NCI-H187 treated with DMSO at 0.1 percent for 48 hours (cell line): Measurements from ENCODE around the gene ANTKMT.
"Not testable (repeated sequence)": the region's sequence is repeated elsewhere in the genome, so short reads cannot be mapped to it uniquely, and the experiment has no call there.

Experiments used
- DNase-seq: peaks from one replicate; lab custom pipeline; 2025; lab: John Stamatoyannopoulos, UW

Gene ANTKMT

DNA sequence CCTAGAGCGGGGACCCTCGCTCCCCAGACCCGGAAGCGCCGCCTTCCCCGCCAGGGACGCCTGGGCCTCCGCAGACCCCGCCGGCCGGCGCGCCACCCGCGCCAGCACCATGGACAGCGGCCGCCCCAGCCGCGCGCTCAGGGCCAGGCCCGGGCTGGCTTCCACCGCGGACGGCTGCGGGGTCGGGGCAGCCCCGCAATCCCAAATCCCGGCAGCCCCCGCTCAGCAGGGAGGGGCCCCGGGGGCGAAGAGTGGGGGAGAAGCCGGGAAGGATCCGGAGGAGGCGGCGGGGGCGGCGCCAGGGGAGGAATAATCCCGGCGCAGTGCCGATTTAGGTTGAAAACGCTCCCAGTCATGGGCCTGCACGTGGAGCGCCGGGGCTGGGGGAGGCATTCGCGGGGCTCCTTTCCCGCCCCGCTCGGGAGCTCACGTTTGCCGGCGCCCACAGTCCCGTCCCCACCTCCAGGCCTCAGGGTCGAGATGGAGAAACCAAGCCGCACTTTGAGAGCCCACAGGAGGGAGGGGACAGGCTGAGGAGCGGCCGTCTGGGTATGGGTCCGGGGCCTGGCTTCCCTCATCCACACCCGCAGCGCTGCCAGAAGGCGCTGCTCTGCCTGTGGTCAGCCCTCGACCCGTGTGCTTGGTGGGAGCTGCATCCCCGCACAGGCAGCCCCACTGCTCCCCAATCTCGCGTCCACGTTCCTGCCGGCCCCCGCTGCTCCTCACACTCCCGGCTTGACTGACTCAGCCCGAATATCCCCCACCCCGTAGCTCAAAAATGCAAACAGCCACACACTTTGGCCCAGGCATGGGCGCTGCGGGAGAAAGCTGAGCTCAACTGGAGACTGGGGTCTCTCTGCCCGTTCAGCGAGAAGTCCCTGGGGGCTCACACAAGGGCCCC, 20.0 kb upstream of the ANTKMT start:
- DNase-seq, result no peak

DNA sequence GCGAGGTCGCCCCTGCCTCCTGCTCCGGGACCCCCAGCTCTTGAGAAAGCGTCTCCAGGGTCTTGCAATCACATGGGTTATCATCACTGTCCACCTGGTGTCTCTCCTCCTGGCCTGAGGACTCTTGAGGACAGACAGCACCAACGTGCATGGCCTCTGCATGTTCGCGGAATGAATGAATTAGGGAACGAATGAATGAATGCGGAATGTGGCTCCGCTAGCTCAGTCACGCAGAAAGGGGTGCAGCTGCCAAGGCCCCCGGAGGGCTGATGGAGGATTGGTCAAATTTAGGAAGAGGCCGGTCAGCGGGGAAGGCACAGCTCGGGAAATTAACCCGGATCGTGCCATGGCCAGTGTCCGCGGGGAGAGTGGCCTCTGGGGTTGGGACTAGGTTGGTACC, 18.6 kb upstream of the ANTKMT start:
- no peak for DNase-seq

DNA sequence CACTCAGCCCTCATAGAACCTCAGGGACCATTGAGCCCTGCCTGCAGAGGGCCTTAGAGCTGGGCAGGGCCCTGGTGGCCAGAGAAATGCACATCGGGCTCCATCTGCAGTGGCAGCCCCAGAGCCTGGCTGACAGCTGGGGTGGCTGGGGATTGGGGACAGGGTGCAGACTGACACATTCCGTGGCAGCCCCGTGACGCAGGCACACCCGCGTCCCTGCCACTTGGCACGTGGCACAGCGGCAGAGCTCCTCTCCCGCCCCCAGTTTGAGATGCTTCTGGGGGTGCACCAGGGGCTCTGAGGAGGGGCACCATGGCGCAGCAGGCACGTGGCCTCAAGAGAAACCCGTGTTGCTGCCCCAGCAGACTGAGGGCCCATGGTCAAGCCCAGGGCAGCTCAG, 17.5 kb upstream of the ANTKMT start:
- no peak for DNase-seq

DNA sequence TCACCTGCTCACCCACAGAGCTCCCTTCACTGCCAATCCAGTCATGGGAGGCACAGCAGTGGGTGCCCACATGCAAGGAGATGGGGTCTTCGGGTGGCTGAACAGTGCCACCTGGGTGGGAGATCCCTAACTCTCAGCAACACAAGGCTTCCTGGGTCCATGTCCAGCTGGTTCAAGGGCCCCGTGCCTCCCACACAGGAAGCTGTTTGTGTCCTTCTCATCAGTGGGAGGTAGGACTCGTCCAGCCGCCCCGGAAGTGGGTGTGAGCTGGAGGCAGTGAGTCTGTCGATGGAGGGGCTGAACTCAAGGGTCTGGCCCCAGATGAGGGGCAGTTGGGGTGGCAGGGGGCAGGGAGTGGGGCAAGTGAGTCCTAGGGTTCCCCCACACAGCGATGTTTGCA, 16.9 kb upstream of the ANTKMT start:
- DNase-seq, result no peak

DNA sequence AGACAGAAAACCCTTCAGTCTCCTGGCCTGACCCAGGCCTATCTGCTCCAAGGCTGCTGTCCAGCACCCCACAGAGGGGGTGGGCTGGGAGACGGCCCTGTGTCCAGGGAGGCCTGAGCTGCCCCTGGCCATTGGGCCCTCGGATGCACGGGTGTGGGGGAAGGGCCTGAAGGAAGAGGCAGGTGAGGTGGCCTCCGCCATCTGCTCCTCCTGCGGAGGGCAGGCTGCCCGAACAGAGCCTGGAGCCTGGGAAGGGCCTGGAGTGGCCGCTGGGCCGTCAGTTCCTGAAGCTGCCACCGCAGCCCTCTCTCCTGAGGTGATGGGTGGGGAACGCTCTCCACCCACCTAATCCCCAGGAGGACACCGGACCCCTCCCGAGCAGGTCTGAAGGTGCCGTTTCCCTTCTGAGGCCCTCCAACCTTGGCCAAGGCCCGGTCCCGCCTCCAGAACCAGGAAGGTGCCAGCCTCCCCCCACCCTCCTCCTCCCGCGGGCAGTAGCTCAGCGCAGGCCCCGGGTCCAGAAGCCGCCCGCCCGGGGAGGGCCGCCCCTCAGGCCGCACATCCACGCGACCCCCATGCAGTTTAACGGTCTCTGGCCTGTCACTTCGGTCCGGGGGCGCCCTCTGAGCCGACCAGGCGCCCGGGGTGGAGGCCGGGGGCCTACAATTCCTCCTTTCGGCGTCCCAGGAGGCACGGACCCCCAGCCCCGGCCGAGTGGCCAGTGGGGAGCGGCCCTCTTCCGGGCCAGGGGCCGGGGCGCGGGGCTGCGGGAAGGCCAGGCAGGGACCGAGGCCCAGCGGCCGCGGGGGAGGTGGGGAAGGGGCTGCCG, 16.2 kb upstream of the ANTKMT start:
- no peak for DNase-seq

DNA sequence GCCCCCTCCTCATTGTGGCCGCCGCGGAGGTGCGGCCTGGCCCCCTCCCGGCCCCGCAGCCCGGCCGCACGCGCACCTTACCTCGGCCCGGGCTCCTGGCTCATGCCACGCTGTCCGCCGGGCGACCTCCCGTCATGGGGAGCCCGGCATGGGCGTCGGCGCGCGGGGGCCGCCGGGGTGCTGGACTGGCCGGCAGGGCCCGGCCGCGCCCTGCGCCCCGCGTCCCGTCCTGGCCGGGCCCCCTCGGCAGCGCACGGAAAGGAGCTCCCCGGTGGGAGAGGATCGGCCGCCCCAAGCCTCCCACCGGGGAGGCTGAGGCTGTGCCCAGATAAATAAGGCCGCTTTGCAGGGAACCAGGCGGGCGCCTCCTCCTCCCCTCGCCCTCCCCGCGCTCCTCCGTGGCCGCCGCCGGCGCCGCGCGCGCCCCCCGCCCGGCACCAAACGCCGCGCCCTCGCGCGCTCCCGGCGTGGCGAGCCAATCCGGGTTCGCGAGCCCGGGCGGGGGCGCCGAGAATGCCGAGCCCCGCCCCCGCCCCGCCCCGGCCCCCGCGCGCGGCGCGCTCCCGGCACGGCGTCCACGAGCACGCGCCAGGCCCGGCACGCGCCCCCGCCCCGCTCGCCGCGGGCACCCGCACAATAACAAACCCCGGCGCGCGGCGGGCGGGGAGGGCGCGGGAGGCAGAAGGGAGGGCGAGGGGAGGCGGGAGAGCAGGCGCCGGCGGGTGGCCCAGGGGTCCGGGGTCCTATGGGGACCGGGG, 15.3 kb upstream of the ANTKMT start, which contains the start of gene FBXL16:
TSS of gene FBXL16 (minus strand) at position 371 of the 758 bp plus-strand sequence. CDS start 8,396 bp downstream, outside the sequence.
- DNase-seq, result no peak

DNA sequence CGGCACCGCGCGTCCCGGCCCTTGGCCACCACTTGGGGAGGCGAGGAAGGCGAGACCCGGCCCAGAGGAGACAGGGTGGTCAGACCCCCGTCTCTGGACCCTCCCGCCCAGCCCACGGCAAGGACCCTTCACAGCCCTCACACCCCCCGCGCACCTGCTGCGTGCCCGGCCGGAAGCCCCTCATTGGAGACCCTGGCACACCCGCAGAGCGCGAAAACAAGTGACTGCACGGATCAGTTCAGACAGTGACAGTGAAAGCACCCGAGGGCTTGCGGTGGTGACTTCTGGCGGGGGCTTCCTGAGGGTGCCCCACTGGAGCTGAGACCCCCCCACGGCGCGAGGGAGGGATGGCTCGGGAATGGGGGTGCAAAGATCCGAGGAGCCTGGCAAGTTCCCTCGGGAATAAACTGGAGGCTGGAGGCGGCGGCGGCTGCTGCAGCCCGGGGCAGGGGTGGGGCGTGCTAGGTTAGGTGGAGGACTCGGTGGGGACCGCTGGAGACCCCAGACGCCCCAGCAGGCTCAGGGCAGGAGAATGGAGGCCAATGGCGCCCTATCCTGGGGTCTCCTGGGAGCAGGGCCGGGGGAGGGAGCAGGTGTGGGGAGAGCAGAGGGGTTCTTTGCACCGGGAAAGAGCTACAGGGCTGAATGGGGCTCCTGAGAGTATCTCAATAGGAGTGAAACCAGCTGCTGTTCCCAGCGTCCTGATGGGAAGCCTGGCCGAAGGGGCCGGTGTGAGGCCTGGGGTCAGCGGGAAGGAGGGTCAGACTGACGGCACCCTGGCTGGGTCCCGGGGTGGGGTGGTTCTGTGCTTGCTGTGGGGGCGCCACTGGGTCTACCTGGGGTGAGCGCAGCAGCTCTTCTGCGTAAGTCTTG, 14.5 kb upstream of the ANTKMT start:
- DNase-seq, result no peak

DNA sequence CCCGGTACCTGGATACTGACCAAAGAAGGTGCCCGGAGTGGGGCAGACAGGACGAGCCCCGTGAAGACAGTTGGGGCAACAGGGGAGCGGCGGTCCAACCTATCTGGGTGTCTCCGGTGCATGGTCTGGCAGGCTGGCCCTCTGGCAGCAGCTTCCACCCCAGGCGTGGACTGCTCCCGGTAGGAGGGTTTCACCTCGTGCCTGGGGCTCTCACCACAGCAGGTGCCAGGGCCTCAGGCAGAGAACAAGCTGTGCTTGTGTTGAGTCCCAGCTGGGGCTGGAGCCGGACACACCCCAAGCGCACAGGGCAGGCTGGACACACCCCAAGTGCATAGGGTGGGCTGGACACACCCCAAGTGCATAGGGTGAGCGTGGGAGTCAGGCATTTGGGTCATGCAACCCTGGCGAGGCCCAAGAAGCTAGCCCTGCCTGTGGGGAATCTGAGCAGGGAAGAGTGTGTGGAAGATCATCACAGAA, 13.8 kb upstream of the ANTKMT start:
- no peak for DNase-seq

DNA sequence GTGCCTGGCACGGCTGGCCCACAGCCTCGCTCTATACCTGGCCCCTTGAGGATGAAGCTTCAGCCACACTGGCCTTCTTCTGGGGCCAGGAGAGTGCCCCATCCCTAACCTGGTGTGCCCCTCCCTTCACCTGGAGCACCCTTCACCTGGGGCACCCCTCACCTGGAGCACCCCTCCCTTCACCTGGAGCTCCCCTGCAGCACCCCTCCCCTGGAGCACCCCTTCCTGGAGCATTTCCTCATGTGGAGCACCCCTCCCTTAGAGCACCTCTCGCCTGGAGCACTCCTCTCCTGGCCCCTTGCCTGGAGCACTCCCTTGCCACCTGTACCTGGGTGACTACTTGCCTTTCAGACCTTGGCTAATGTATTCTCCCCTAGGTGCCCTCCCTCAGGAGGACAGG, 12.9 kb upstream of the ANTKMT start:
- DNase-seq, result no peak

DNA sequence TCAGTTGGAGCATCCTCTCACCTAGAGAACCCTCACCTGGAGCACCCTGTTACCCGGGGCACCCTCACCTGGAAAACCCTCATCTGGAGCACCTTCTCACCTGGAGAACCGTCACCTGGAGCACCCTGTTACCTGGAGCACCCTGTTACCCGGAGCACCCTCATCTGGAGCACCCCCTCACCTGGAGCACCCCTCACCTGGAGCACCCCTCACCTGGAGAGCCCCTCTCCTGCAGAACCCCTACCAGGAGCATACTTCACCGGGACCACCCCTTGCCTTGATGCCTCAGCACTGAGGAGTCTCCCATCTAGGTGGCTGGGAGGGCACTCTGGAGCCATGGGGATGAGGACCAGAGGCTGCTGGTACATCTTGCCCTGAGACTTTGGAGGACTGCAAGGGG, 12.0 kb upstream of the ANTKMT start:
- no peak for DNase-seq

DNA sequence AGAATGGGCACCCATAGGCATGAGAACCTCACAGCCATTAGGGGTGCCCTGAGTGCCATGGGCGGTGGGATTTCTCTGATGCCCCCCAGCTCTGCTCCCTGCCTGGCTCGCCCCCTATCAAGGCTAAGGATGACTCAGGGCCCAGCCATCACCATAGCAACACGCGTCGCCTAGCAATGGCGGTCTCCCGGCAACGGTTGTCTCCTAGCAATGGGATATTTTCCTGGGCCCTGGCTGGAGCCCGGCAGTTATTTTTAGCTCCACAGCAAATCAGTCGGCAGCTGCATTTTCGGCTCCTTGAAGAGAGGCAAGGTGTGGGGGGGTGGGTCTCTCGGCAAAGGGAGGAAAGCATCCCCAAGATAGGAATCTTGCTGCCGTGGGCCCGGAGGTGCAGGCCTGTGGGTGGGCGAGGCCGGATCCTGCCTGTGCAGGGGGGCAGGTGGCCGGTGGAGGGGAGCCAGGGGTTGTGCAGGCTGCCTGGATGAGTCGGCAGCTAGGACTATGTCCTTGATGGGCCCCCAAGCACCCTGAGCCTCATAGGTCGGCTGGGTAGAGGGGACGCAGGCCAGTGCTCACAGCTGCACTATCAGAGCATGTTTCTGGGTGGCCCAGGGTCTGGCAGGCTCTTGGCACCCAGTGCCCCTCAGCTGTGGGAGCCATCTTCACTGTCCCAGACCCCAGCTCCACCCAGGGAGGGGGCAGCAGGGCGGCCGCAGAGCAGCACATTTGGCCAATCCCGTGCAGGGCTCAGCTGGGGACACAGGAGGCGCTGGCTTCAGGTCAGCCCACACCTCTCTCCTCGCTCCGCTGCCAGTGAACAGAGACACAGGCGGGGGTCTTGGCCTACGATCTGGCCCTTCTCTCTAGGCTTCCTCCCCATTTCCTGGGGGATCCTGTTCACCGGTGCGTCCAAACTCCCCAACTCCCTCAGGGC, 11.1 kb upstream of the ANTKMT start:
- peak; percentile 91 for DNase-seq

DNA sequence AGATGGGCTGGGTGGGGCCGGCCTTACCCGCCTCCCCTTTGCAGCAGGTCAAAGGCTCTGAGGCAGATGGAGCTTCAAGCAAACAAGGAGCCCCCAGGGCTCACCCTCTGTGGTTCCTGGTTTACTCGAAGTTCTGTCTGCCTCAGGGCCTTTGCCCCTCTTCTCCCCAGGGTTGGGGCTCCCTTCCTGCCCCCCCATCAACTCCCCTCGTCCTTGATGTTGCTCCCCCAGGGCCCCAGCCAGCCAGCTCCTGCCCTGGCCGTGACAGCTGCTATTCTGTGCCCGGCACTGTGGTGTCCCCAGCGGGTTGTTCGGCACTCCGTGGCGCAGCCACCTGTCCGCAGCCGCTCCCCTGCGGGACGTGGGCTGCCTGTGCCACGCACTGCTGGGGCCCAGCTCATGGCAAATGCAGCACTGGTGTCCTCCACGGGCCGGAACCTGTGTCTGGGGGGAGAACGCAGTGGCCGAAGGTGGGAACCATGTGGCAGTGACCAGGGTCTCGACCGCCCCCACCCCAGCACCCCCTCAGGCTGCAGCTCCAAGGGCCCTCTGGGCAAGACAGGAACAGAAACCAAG, 10.4 kb upstream of the ANTKMT start:
- DNase-seq, result no peak

DNA sequence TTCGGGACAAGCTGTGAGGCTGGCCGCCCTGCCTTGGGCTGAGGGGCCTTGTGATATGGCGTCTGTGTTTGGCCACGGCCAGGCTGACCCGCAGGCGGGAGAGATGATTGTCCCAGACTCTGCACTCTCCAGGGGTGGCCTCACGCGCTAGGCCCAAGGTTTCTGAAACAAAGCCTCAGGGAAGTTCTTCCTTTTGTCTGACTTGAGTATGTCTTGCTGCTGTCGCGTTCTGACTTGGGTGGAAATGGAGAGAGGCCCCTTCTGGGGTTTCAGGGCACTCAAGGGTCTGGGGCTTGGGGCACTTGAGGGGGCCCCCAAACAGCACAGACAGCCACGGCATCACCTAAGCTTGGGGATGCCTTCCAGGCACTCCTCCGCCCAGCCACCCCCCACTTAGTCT, 9.9 kb upstream of the ANTKMT start:
- DNase-seq, result no peak

DNA sequence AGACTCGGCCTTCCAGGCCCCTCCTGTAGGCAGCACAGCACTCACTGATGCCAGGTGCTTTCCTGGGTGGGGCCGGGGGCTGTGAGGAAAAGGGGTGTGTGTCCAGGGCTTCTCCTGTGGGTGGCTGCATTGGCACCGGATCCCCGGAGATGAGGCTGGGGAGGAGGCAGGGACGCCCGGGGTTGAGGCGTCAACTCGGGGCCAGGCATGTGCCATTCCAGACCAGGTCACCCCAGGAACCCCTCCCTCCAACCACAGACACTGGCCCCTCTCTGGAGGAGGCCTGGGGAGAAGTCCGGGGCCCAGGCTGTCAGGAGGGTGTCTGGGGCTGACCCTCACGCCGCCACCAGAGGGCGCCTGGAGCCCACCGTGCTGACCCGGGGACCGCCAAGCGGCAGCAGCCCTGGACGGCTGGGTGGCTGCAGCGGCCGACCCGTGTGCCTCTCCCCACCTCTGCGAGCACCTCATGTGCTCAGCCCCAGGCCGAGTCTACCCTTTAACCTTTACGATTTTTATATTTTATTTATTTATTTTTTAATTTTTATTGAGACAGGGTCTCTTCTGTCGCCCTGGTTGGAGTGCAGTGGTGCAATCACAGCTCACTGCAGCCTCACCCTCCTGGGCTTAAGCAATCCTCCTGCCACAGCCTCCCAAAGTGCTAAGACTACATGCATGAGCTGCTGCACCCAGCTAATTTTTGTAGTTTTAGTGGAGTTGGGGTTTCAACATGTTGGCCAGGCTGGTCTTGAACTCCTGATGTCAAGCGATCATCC, 9.2 kb upstream of the ANTKMT start:
- no peak for DNase-seq

DNA sequence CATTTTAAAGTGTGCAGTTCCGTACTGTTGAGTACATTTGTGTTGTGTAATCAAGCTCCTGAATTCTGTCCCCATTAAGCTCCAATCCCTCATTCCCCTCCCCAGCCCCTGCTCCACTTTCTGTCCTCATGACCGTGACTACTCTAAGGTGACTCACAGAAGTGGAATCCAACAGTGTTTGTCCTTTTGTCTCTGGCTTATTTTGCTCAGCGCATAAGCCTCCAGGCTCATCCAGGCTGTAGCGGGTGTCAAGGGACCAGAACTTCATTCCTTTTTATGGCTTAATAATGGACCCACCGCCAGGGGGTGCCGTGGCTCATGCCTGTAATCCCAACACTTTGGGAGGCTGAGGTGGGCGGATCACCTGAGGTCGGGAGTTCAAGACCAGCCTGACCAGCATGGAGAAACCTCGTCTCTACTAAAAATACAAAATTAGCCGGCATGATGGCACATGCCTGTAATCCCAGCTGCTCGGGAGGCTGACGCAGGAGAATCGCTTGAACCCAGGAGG, 8.2 kb upstream of the ANTKMT start:
- DNase-seq, result not testable (repeated sequence)

DNA sequence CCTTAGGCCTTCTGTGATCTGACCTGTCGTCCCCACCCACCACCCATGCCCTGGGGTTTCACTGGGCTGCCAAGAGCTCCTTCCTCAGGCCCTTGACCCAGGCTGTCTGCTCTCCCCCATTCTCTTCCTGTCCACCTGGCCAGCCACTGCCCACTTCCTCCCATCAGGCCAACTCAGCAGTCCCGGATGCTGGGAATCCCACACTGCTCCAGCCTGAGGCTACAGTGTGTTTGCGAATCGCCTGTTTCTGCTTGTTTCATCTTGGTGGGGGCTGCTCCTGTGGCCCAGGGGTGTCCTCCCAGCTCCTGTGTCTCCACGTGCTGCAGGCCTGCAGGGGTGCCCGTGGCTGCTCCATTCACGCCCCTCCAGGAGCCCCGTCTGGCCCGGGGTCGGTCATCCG, 6.9 kb upstream of the ANTKMT start:
- DNase-seq, result no peak

DNA sequence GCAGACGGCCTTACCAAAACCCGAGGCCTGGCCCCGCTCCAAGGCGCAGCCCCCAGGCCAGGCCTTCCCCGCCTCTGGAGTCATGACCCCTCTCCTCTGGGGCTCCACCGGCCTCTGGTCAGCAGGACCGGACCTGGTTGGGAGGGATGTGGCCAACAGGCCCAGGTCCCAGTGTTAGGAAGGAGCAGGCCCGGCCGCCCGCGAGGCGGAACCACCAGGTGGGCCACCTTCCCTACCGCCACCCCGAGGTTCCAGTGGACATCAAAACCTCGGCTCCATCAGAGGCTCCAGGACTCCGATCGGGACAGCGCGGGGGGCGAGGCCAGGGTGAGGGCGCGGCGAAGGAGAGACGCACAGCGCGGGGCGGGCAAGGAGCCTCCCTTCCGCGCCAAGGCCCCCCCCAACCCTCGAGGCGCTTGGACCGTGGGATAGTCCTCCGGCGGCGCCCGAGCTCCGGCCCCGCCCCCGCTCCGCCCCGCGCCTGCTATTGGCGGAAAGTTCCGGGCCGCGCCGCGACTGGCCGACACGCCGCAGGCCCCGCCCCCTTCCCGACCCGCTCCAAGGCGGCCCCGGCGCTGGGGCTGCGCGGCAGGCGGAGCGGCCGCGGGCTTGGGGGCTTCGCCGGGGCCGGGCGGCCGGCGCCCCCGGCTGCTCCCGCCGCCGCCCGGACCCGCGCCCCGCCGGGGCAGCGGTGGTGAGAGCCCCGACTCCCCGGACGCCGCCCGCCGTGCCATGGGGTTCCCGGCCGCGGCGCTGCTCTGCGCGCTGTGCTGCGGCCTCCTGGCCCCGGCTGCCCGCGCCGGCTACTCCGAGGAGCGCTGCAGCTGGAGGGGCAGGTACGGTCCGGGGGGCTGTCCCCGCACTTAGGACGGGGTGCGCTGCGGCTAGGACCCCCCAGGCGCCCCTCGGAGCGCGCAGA, 6.1 kb upstream of the ANTKMT start, which contains the start of gene METRN:
TSS of gene METRN (plus strand) at position 561 of the 919 bp plus-strand sequence. CDS start at position 733, 172 bp downstream.
- DNase-seq, result peak; percentile 49
